Mesendoderm (in vitro differentiated cells): ENCODE results near the gene MYBPHL.

Experiments
- DNase-seq: peaks from one replicate; pipeline ENCODE4 v3.0.0; 2013
- H2AK5ac ChIP-seq: 2 replicates; pipeline ENCODE4 v1.6.1; 2013; ENCODE audit warnings: low read length, inconsistent platforms
- H2BK120ac ChIP-seq: 2 replicates; pipeline ENCODE4 v1.6.1; 2013; ENCODE audit warnings: low read depth, mild to moderate bottlenecking, low read length, moderate library complexity, mixed read lengths
- H2BK15ac ChIP-seq: replicated peaks from 2 replicates; pipeline ENCODE4 v1.6.1; 2013; ENCODE audit warnings: low read depth, mild to moderate bottlenecking, moderate library complexity
- H2BK5ac ChIP-seq: 2 replicates; pipeline ENCODE4 v1.6.1; 2013; ENCODE audit warnings: low read length, inconsistent platforms
- H3K18ac ChIP-seq: 2 replicates; pipeline ENCODE4 v1.6.1; 2013; ENCODE audit warnings: mild to moderate bottlenecking, low read length, mixed read lengths
- H3K23ac ChIP-seq: one replicate; pipeline ENCODE4 v1.6.1; 2013; ENCODE audit warnings: low read length
- H3K27ac ChIP-seq: 2 replicates; pipeline ENCODE4 v1.5.1; 2013; ENCODE audit warnings: low read depth, mild to moderate bottlenecking, inconsistent platforms, low read length, moderate library complexity
- H3K27me3 ChIP-seq: 2 replicates; pipeline ENCODE4 v1.6.1; 2013; ENCODE audit warnings: low read length, control low read depth, mild to moderate bottlenecking, inconsistent platforms; ENCODE audit not compliant: insufficient read depth, poor library complexity
- H3K36me3 ChIP-seq: 2 replicates; pipeline ENCODE4 v1.6.1; 2013; ENCODE audit warnings: low read length, inconsistent platforms; ENCODE audit not compliant: control insufficient read depth, insufficient read depth
- H3K4ac ChIP-seq: one replicate; pipeline ENCODE4 v1.6.1; 2013; ENCODE audit warnings: low read depth, mild to moderate bottlenecking, low read length, moderate library complexity
- H3K4me1 ChIP-seq: 2 replicates; pipeline ENCODE4 v1.6.1; 2013; ENCODE audit warnings: low read depth, low read length, inconsistent platforms; ENCODE audit not compliant: control insufficient read depth
- H3K4me2 ChIP-seq: 2 replicates; pipeline ENCODE4 v1.6.1; 2013; ENCODE audit warnings: low read length
- H3K4me3 ChIP-seq: 2 replicates; pipeline ENCODE4 v1.5.1; 2013; ENCODE audit warnings: mild to moderate bottlenecking, low read length
- H3K56ac ChIP-seq: one replicate; pipeline ENCODE4 v1.6.1; 2013; ENCODE audit warnings: low read length
- H3K79me1 ChIP-seq: 2 replicates; pipeline ENCODE4 v1.6.1; 2013; ENCODE audit warnings: low read length, inconsistent platforms
- H3K79me2 ChIP-seq: 2 replicates; pipeline ENCODE4 v1.6.1; 2013; ENCODE audit warnings: mild to moderate bottlenecking, low read length; ENCODE audit not compliant: control insufficient read depth, insufficient read depth
- H3K9ac ChIP-seq: 2 replicates; pipeline ENCODE4 v1.6.1; 2013; ENCODE audit warnings: low read length, inconsistent platforms
- H4K5ac ChIP-seq: one replicate; pipeline ENCODE4 v1.6.1; 2013; ENCODE audit warnings: low read length
- H4K8ac ChIP-seq: one replicate; pipeline ENCODE4 v1.6.1; 2013; ENCODE audit warnings: low read depth, mild to moderate bottlenecking, control low read depth, low read length, moderate library complexity
- WGBS: extraction: QIAGEN DNeasy Blood & Tissue Kit; methylation state at CpG from one replicate; pipeline ENCODE4 v1.1.7; 2013; ENCODE audit warnings: low lambda C conversion rate, missing lambda C conversion rate; ENCODE audit not compliant: insufficient coverage; ENCODE audit errors: extremely low coverage; 5-methylcytosine and 5-hydroxymethylcytosine counted together

The MYBPHL gene

DNA sequence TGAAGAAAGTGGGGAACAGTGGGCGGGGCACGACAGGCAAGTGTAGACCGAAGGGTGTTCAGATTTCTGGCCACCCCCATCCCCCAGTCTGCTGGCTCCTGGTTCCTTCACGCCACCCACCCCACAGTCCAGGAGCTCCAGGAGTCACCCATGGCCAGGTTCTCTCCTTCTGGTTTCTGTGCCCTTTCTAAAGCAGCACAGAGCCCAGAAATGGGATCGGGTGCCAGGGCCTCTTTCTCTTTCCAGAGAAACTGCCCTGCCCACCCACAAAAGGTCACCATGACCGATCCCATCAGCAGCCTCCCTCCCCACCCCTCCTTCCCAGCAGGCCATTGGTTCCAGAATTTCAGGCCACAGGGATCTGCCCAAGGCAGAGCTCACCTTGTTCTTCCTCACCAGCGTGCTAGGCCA, 60.7 kb downstream of the MYBPHL start:
- no peak overlapping the region for H3K4me2 ChIP-seq
- no peak overlapping the region for H3K4me3 ChIP-seq
- no peak overlapping the region for H3K9ac ChIP-seq
- H2AK5ac ChIP-seq, result no peak overlapping the region
- H4K5ac ChIP-seq, result no peak overlapping the region
- H3K79me2 ChIP-seq, result no peaks in the 10 kb centered on the region
- no peaks in the 10 kb centered on the region for H3K36me3 ChIP-seq
- H4K8ac ChIP-seq, result no peak overlapping the region
- no peak overlapping the region for H3K23ac ChIP-seq
- no peak overlapping the region for H2BK5ac ChIP-seq
- peaks cover 3% of the 10 kb centered on the region for H3K4me1 ChIP-seq
- DNase-seq, result no peak
- H3K4ac ChIP-seq, result no peak overlapping the region
- no peak overlapping the region for H3K56ac ChIP-seq
- H3K27me3 ChIP-seq, result no peaks in the 10 kb centered on the region
- H3K18ac ChIP-seq, result no peak overlapping the region
- WGBS, result no CpG with 5 or more reads among the region's 7 CpGs
- H2BK120ac ChIP-seq, result no peak overlapping the region
- no peak overlapping the region for H3K27ac ChIP-seq
- no peaks in the 10 kb centered on the region for H3K79me1 ChIP-seq
- no peak overlapping the region for H2BK15ac ChIP-seq

DNA sequence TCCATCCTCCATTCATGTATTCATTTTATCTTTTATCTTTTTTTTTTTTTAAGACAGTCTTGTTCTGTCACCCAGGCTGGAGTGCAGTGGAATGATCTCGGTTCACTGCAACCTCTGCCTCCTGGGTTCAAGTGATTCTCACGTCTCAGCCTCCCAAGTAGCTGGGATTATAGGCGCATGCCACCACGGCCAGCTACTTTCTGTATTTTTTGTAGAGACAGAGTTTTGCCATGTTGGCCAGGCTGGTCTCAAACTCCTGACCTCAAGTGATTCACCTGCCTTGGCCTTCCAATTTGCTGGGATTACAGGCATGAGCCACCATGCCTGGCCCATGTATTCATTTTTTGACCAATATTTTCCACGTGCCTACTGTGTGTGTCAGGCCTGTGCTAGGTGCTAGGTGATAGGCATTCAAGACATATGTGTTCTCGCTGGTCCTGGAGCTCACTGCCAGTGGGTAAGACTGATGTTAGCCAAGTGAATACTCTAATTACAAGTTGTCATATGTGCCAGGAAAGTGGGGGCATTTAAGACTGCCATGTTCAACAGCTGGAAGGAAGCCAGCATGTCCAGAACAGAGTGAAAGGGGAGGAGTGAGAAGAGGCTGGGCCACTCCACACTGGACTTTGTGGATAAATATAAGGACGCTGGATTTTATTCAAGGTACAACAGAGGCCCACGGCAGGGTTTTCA, 62.8 kb downstream of the MYBPHL start:
- Histone ChIP-seq H3K56ac (no peak overlapping the region), H3K79me1 (no peaks in the 10 kb centered on the region), H3K4ac (no peak overlapping the region), H3K4me3 (no peak overlapping the region), H3K27ac (no peak overlapping the region), H2BK15ac (no peak overlapping the region), H3K27me3 (no peaks in the 10 kb centered on the region), H2BK120ac (no peak overlapping the region), H3K79me2 (no peaks in the 10 kb centered on the region), H3K9ac (no peak overlapping the region), H3K23ac (no peak overlapping the region), H4K8ac (no peak overlapping the region), H2AK5ac (no peak overlapping the region), H4K5ac (no peak overlapping the region), H3K4me1 (peaks cover 7% of the 10 kb centered on the region), H3K4me2 (no peak overlapping the region), H3K18ac (no peak overlapping the region), H2BK5ac (no peak overlapping the region), H3K36me3 (no peaks in the 10 kb centered on the region)
- no peak for DNase-seq
- WGBS, result no CpG with 5 or more reads among the region's 8 CpGs

DNA sequence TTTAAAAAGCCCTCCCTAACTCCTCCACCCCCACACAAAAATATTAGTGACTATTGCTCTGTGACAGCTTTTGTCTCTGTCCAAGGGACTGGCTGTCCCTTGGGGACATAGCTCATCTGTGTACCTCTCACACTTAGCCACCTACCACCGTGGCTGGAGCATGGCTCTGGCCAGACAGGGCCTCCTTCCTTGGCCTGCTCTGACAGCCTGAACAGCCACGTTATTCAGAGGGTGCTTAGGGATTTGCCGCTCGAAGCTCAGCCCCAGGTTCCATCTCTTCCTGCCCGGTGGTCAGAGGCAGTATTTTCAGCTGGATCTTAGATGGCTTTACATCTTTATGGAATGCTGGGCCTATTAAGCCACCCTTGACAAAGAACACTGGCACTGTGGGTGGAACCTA, 63.6 kb downstream of the MYBPHL start:
- Histone ChIP-seq H3K36me3 (no peaks in the 10 kb centered on the region), H4K8ac (no peak overlapping the region), H3K4me2 (no peak overlapping the region), H3K56ac (no peak overlapping the region), H3K27me3 (no peaks in the 10 kb centered on the region), H3K4me1 (peaks cover 7% of the 10 kb centered on the region), H3K23ac (no peak overlapping the region), H3K27ac (no peak overlapping the region), H3K79me1 (no peaks in the 10 kb centered on the region), H3K18ac (no peak overlapping the region), H3K4me3 (no peak overlapping the region), H2AK5ac (no peak overlapping the region), H2BK5ac (no peak overlapping the region), H2BK15ac (no peak overlapping the region), H3K9ac (no peak overlapping the region), H3K79me2 (no peaks in the 10 kb centered on the region), H2BK120ac (no peak overlapping the region), H4K5ac (no peak overlapping the region), H3K4ac (no peak overlapping the region)
- no CpG with 5 or more reads among the region's 5 CpGs for WGBS
- no peak for DNase-seq

DNA sequence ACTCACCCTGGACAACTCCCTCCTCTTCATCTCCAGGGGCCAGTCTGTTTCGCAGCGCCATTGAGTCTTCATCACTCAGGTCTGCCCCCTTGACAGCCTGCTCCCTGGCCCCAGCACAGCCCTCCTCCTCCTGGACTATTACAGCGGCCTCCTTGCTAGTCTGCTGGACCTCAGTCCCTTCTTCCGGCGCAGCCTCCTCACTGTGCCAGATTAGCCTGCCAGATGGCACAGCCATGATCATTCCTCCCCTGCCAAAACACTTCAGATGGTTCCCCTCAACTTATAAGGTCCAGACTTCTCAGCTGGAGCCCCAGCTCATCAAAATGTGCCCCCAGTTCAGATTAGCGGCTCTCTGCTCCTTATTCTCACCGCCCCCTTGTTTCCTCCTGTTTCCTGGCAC, 64.4 kb downstream of the MYBPHL start:
- Histone ChIP-seq H3K79me2 (no peaks in the 10 kb centered on the region), H4K8ac (no peak overlapping the region), H2AK5ac (no peak overlapping the region), H3K27me3 (no peaks in the 10 kb centered on the region), H3K4ac (no peak overlapping the region), H3K9ac (no peak overlapping the region), H3K4me2 (no peak overlapping the region), H3K18ac (no peak overlapping the region), H2BK120ac (no peak overlapping the region), H2BK15ac (no peak overlapping the region), H3K56ac (no peak overlapping the region), H3K79me1 (no peaks in the 10 kb centered on the region), H4K5ac (no peak overlapping the region), H3K4me3 (no peak overlapping the region), H2BK5ac (no peak overlapping the region), H3K27ac (no peak overlapping the region), H3K23ac (no peak overlapping the region), H3K4me1 (peaks cover 7% of the 10 kb centered on the region), H3K36me3 (peaks cover 4% of the 10 kb centered on the region)
- DNase-seq, result no peak
- no CpG with 5 or more reads among the region's 7 CpGs for WGBS
